HUES64 (cell line): ENCODE results near the gene CSKMT.
"Not testable (repeated sequence)": the region's sequence is repeated elsewhere in the genome, so short reads cannot be mapped to it uniquely, and the experiment has no call there.

Source experiments
- H3K27ac ChIP-seq: 2 replicates; pipeline ENCODE4 v1.7.0; 2013; ENCODE audit warnings: low read depth, low read length, inconsistent platforms
- H3K27me3 ChIP-seq: 2 replicates; pipeline ENCODE4 v1.6.1; 2013; ENCODE audit warnings: mild to moderate bottlenecking, low read length; ENCODE audit not compliant: insufficient read depth
- H3K36me3 ChIP-seq: 2 replicates; pipeline ENCODE4 v1.6.1; 2013; ENCODE audit warnings: mild to moderate bottlenecking, low read length; ENCODE audit not compliant: insufficient read depth
- H3K4me1 ChIP-seq: 2 replicates; pipeline ENCODE4 v1.6.1; 2013; ENCODE audit warnings: mild to moderate bottlenecking, low read length, moderate library complexity; ENCODE audit not compliant: insufficient read depth
- H3K4me3 ChIP-seq: 2 replicates; pipeline ENCODE4 v1.5.1; 2013; ENCODE audit warnings: mild to moderate bottlenecking, low read length, moderate library complexity
- H3K9ac ChIP-seq: 2 replicates; pipeline ENCODE4 v1.6.1; 2013; ENCODE audit warnings: mild to moderate bottlenecking, low read depth, low read length
- H3K9me3 ChIP-seq: 2 replicates; pipeline ENCODE4 v1.6.1; 2013; ENCODE audit warnings: low read depth, low read length; ENCODE audit not compliant: insufficient read depth
- WGBS: fragments of 150-250, 120-280 bp; methylation state at CpG from one replicate; pipeline ENCODE4 v1.1.7; 2013; ENCODE audit warnings: missing lambda C conversion rate; 5-methylcytosine and 5-hydroxymethylcytosine counted together

The CSKMT gene

DNA sequence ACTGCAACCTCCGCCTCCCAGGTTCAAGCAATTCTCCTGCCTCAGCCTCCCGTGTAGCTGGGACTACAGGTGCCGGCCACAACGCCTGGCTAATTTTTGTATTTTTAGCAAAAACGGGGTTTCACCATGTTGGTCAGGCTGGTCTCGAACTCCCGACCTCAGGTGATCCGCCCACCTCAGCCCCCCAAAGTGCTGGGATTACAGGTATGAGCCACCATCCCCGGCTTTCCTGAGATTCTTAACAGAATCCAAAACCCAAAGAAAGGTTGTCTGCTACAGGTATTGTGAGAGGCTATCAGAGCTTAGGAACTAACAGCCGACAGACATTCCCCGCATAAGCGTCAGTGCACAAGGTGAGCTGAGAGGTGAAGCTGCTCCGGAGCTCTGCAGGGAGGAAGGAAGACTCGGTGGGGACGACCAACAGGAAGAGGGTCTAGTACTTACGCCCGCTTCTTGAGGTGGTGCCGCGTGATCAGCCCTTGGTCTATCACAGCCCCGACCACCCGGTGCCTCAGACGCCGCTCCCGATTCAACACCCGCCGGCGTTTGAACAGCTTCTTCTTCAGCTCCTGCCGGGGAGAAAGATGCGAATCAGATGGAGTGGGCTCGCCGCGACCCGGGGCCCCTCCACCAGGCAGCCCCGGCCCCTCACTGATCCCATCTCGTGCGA lies 572 bp upstream of the CSKMT start:
- Histone ChIP-seq H3K36me3 (peaks cover 42% of the 10 kb centered on the region), H3K27me3 (no peaks in the 10 kb centered on the region), H3K9me3 (no peaks in the 10 kb centered on the region)

DNA sequence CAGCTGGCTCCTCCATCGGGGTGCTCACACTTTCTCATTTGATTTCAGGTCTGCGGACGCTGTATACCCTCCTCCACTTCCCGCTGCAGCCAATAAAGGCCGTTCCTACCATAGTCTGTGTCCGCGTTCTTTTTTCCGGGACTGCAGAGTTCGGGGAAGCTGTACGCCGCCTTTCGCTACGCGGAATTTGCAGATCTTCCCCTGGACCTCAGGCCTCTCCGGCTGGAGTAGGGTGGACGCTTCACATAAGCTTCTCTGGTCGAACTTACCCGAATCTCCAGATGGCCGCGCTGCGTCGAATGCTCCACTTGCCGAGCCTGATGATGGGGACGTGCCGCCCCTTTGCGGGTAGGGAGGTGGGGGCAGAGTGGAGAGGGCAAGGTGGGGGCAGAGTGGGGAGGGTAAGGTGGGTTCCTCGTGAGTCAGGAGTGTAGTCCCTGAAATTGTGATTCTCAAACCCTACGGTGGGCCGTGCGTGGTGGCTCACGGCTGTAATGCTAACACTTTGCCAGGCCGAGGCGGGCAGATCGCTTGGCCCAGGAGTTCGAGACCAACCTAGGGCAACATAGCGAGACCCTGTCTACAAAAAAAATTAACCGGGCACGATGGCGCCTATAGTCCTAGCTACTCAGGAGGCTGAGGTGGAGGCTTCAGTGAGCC lies 617 bp downstream of the CSKMT start:
- H3K9ac ChIP-seq: peak overlapping the region; percentile 100
- peaks cover 9% of the 10 kb centered on the region; the same call in 1 of the 2 replicates for H3K4me1 ChIP-seq
- H3K27me3 ChIP-seq: no peaks in the 10 kb centered on the region
- peak overlapping the region; percentile 98 for H3K27ac ChIP-seq
- H3K36me3 ChIP-seq: peaks cover 42% of the 10 kb centered on the region
- H3K4me3 ChIP-seq: peak overlapping the region; percentile 99
- WGBS: 4% methylated on average over 39 of the region's 39 CpGs
- no peaks in the 10 kb centered on the region for H3K9me3 ChIP-seq

More for the DNA sequence above, 572 bp upstream of the CSKMT start:
- Histone ChIP-seq H3K9ac (peak overlapping the region; percentile 100), H3K4me3 (peak overlapping the region; percentile 99), H3K27ac (peak overlapping the region; percentile 98), H3K4me1 (peaks cover 9% of the 10 kb centered on the region; the same call in 1 of the 2 replicates)
- WGBS: 2% methylated on average over 36 of the region's 36 CpGs

DNA sequence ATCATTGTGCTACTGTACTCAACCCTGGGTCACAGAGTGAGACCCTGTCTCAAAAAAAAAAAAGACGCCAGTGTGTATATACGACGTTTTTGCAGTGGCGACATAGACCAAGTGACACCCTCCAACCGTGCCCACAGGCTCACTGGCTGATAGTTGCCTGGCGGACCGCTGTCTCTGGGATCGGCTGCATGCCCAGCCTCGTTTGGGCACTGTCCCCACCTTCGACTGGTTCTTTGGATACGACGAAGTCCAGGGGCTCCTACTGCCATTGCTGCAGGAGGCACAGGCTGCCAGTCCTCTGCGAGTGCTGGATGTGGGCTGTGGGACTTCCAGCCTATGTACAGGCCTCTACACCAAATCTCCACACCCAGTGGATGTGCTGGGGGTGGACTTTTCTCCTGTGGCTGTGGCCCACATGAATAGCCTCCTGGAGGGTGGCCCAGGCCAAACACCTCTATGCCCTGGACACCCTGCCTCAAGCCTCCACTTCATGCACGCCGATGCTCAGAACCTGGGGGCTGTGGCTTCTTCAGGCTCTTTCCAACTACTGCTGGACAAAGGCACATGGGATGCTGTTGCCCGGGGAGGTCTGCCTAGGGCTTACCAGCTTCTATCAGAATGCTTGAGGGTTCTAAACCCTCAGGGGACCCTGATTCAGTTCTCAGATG lies 1.3 kb downstream of the CSKMT start:
- Histone ChIP-seq H3K27ac (peak overlapping the region; percentile 98), H3K36me3 (peaks cover 41% of the 10 kb centered on the region), H3K4me1 (peaks cover 9% of the 10 kb centered on the region; the same call in 1 of the 2 replicates)

DNA sequence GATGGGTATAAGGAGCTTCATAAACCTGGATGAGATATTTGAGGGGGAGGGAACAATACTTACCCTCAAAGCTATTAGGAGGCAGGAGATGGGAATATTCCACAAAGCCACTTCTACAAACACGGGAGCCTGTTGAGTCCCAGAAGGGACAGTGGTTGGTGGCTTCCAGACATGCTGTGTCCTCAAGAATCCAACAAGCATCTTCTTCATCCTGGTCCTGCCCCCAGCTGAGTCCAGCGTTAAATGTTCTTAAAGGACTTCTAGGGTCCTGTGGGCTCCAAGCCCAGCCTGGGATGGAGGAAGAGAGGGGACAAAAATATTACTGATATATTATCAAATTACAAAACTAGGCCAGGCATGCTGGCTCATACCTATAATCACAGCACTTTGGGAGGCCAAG lies 2.3 kb downstream of the CSKMT start:
- Histone ChIP-seq H3K4me1 (peaks cover 9% of the 10 kb centered on the region; the same call in 1 of the 2 replicates), H3K9me3 (no peaks in the 10 kb centered on the region), H3K4me3 (peak overlapping the region; percentile 99), H3K27me3 (no peaks in the 10 kb centered on the region), H3K27ac (peak overlapping the region; percentile 98; the same call in 1 of the 2 replicates), H3K36me3 (peaks cover 31% of the 10 kb centered on the region), H3K9ac (peak overlapping the region; percentile 100; the same call in 1 of the 2 replicates)
- 74% methylated on average over 2 of the region's 2 CpGs for WGBS

More for the DNA sequence above, 1.3 kb downstream of the CSKMT start:
- Histone ChIP-seq H3K4me3 (peak overlapping the region; percentile 99), H3K27me3 (no peaks in the 10 kb centered on the region), H3K9ac (peak overlapping the region; percentile 100), H3K9me3 (no peaks in the 10 kb centered on the region)
- 58% methylated on average over 16 of the region's 16 CpGs for WGBS

DNA sequence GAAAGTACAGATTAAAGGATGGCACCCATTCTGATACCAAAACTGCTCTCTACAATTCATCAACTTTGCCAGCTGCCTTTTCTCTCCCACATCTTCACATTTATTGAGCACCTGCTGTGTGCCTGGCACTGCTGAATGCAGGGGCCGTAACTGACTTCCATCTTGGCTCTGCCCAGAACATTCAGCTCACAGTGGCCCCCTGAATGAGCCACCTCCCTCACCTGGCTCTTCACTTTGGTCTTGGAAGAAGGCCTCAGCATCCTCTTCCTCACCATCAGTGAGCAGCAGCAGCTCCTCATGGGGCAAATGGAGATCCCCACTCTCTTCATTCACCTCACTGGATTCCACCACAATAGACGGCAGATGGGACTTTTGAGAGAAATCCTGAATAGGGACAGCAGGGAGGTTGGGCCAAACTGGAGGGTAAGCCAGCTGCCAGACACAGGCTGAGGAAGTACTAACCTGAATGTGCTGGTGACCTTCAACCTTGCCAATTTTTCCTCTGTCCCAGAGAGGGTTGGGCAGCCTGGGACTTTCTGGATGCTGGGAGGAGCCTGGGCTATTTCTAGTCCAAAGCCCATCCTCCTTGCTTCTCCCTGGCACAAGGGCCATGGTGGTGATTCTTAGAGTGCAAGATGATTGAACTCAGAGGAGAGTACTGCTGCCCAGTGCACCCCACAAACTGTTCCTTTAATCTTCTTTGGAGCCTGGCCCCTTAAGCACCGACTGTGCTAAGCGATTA lies 4.5 kb downstream of the CSKMT start:
- Histone ChIP-seq H3K9ac (no peak overlapping the region), H3K36me3 (peaks cover 39% of the 10 kb centered on the region), H3K4me1 (peaks cover 9% of the 10 kb centered on the region; the same call in 1 of the 2 replicates), H3K9me3 (no peaks in the 10 kb centered on the region), H3K4me3 (no peak overlapping the region), H3K27ac (peak overlapping the region; percentile 58; the same call in 1 of the 2 replicates), H3K27me3 (no peaks in the 10 kb centered on the region)
- 82% methylated on average over 4 of the region's 4 CpGs for WGBS

DNA sequence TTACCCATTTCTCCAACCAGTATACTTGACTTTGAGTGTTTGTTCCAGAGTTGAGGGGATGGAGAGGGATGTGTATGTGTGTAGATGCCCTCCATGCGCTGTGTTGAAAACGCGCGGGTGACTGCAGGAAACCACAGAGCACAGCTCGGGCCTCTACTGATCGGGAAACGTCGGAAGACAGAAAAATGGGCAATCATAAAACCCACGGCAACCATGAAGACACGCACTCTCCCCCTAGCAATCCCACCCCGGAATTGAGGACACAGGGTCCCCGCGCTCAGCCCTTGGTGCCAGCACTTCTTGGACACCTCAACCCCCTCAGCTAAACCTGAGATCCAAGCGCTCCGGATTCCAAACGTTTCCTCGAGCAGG lies 6.1 kb downstream of the CSKMT start:
- H3K9ac ChIP-seq: peak overlapping the region; percentile 88
- WGBS: 3% methylated on average over 17 of the region's 17 CpGs
- H3K27me3 ChIP-seq: no peaks in the 10 kb centered on the region
- H3K4me1 ChIP-seq: peaks cover 6% of the 10 kb centered on the region; the same call in 1 of the 2 replicates
- H3K27ac ChIP-seq: peak overlapping the region; percentile 72
- no peaks in the 10 kb centered on the region for H3K9me3 ChIP-seq
- H3K4me3 ChIP-seq: peak overlapping the region; percentile 77
- H3K36me3 ChIP-seq: peaks cover 43% of the 10 kb centered on the region

DNA sequence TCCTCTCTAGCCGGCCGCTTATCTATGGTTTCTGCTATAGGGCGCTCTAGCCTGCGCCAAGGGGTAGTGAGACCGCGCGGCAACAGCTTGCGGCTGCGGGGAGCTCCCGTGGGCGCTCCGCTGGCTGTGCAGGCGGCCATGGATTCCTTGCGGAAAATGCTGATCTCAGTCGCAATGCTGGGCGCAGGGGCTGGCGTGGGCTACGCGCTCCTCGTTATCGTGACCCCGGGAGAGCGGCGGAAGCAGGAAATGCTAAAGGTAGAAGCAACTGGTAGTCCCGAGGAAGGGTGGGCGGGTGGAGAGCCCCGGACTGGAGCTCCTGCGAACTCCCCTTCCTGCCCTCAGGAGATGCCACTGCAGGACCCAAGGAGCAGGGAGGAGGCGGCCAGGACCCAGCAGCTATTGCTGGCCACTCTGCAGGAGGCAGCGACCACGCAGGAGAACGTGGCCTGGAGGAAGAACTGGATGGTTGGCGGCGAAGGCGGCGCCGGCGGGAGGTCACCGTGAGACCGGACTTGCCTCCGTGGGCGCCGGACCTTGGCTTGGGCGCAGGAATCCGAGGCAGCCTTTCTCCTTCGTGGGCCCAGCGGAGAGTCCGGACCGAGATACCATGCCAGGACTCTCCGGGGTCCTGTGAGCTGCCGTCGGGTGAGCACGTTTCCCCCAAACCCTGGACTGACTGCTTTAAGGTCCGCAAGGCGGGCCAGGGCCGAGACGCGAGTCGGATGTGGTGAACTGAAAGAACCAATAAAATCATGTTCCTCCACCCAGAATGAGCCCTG lies 6.7 kb downstream of the CSKMT start, which contains the start of the genes LBHD1 and UQCC3:
TSS of gene LBHD1 (minus strand) at position 660 of the 782 bp plus-strand sequence. CDS start 2,236 bp downstream, outside the sequence.
TSS of gene UQCC3 (plus strand) at position 66 of the 782 bp plus-strand sequence. CDS start at position 139, 73 bp downstream.
- Histone ChIP-seq H3K9me3 (no peaks in the 10 kb centered on the region), H3K36me3 (peaks cover 43% of the 10 kb centered on the region), H3K27me3 (no peaks in the 10 kb centered on the region), H3K4me1 (0 out of 2 replicates have a peak, but pooled peaks cover under 1% of the 10 kb centered on the region), H3K9ac (peak within 1 kb of the TSS; percentile 88), H3K27ac (peak within 1 kb of the TSS; percentile 72), H3K4me3 (peak within 1 kb of the TSS; percentile 77)
- WGBS: 1% methylated on average over 59 of the region's 59 CpGs

DNA sequence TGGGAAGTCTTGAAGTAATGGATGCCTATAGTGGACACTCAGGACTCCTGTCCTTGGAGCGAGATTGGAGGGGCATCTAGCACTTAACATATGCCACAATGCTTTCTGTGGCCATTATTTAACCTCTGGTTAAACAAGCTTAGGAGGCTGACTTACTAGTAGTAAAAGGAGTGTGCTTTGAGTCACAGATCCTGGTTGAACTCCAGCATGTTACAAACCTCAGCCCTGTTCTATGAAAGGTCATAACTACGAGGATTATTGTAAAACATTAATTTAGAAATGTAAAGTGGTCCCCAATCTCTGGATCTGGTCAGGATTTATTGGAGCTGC lies 8.0 kb downstream of the CSKMT start:
- 96% methylated on average over 2 of the region's 2 CpGs for WGBS
- no peaks in the 10 kb centered on the region for H3K9me3 ChIP-seq
- H3K9ac ChIP-seq: no peak overlapping the region
- peak overlapping the region; percentile 77; the same call in 1 of the 2 replicates for H3K4me3 ChIP-seq
- no peaks in the 10 kb centered on the region for H3K27me3 ChIP-seq
- peaks cover 44% of the 10 kb centered on the region for H3K36me3 ChIP-seq
- peaks cover 7% of the 10 kb centered on the region; the same call in 1 of the 2 replicates for H3K4me1 ChIP-seq
- no peak overlapping the region for H3K27ac ChIP-seq

DNA sequence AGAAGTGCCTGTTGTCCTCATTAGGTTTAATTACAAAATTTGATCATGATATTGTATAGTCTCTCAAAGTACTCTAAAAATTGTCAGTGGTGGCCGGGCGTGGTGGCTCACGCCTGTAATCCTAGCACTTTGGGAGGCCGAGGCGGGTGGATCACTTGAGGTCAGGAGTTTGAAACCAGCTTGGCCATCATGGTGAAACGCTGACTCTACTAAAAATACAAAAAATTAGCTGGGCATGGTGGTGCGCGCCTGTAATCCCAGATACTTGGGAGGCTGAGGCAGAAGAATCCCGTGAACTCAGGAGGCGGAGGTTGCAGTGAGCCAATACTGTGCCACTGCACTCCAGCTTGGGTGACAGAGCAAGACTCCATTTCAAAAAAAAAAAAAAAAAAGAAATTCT lies 10.3 kb downstream of the CSKMT start:
- not testable (repeated sequence) for H3K4me1 ChIP-seq, H3K4me3 ChIP-seq, H3K9ac ChIP-seq, H3K27me3 ChIP-seq, H3K9me3 ChIP-seq, H3K27ac ChIP-seq
- 97% methylated on average over 10 of the region's 10 CpGs for WGBS
- peaks cover 44% of the 10 kb centered on the region for H3K36me3 ChIP-seq

DNA sequence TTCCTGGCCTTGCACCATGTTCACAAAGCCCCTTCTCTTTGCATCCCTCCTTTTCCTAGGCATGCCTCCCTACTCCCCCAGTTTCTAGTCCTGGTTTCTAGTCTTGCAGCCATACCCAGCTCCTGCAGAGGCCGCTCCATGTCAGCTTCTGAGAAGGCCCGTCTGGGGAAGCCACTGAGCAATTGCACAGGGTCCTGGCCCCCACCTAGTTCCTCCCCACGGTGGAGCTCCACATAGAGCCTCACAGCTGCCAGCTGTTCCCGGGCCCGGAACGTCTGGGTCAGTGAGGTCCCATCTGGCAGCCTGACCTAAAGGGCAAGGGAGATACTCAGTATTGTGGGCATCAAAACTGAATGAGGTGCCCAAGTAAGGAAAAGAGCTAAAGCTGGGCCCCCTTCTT lies 11.6 kb downstream of the CSKMT start:
- Histone ChIP-seq H3K27ac (no peak overlapping the region), H3K9ac (no peak overlapping the region), H3K4me1 (peaks cover 7% of the 10 kb centered on the region; the same call in 1 of the 2 replicates), H3K27me3 (no peaks in the 10 kb centered on the region), H3K4me3 (no peak overlapping the region), H3K36me3 (peaks cover 44% of the 10 kb centered on the region), H3K9me3 (no peaks in the 10 kb centered on the region)
- 85% methylated on average over 6 of the region's 6 CpGs for WGBS
